SK-N-SH (cell line): ENCODE measurements around the gene RASA4B.

Source experiments
- CHD2 ChIP-seq: fragments of 150-350 bp; IDR thresholded peaks from 2 replicates; pipeline ENCODE4 v1.6.1; 2018; ENCODE audit warnings: low read length; ENCODE audit not compliant: partially characterized antibody
- ELF1 ChIP-seq: IDR thresholded peaks from 2 replicates; pipeline ENCODE4 v1.4.0; 2012
- EP300 ChIP-seq, 2 experiments: IDR thresholded peaks; 2 replicates each; pipeline versions ENCODE4 v1.4.0 to v1.6.1; 2012; ENCODE audit warnings: borderline replicate concordance in 1 of 2, low read depth in 1 of 2, low read length in 1 of 2
- GATA2 ChIP-seq: sonication (generic); formaldehyde crosslinking; IDR thresholded peaks from 2 replicates; pipeline ENCODE4 v1.5.0; 2020; ENCODE audit warnings: mild to moderate bottlenecking, missing genetic modification reagents
- MXI1 ChIP-seq: IDR thresholded peaks from 2 replicates; pipeline ENCODE4 v1.6.1; 2012; ENCODE audit warnings: mild to moderate bottlenecking, low read depth, low read length, improper control_type of control experiment
- POLR2AphosphoS5 ChIP-seq: IDR thresholded peaks from 2 replicates; pipeline ENCODE4 v1.6.1; 2012; ENCODE audit warnings: low read depth, low read length
- RFX5 ChIP-seq: IDR thresholded peaks from 2 replicates; pipeline ENCODE4 v1.6.1; 2012; ENCODE audit warnings: mild to moderate bottlenecking, improper control_type of control experiment, low read length
- RXRA ChIP-seq: IDR thresholded peaks from 2 replicates; pipeline ENCODE4 v1.4.0; 2012; ENCODE audit warnings: low read depth, mild to moderate bottlenecking, borderline replicate concordance
- SMC3 ChIP-seq: IDR thresholded peaks from 2 replicates; pipeline ENCODE4 v1.6.1; 2012; ENCODE audit warnings: low read depth, low read length, improper control_type of control experiment
- TEAD4 ChIP-seq: IDR thresholded peaks from 2 replicates; pipeline ENCODE4 v1.4.0; 2012; ENCODE audit warnings: mild to moderate bottlenecking, borderline replicate concordance; ENCODE audit not compliant: insufficient read depth
- TF ChIP-seq, protein P1 (sequence below): fragments of 200-600 bp; sonication (generic); IDR thresholded peaks from 2 replicates; pipeline ENCODE4 v1.6.1; 2017; ENCODE audit warnings: antibody characterized with exemption, mild to moderate bottlenecking, moderate library complexity

DNA sequence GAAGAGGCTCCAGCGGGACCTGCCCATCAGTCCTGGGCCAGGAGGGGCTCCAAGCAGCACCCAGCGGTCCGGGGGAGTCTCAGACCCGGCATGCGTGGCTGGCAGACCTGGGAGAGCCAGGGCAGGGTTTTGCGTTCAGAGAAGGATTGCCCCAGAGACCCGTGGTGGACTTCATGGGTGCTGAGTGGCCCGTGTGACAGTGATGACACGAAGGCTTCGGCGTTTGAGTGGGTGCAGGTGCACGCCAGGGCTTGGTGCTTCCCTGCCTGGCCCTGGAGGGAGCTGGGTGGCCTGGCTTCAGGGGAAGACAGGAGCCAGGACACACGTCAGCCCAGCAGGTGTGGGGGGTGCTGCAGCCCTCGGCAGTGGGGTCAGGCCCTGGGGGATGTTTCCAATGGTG, 70.3 kb downstream of the RASA4B start:
- TF ChIP-seq EP300 (IDR thresholded peaks at IDR 0.05; ENCODE audit: borderline replicate concordance in 1 of 2, low read depth in 1 of 2, low read length in 1 of 2) (no peak), TEAD4 (no peak), GATA2 (CRISPR knock-in tag) (no peak), RFX5 (no peak), MXI1 (no peak), RXRA (no peak), ELF1 (no peak), SMC3 (no peak), POLR2AphosphoS5 (no peak), CHD2 (no peak)
- TF ChIP-seq, protein P1, sequence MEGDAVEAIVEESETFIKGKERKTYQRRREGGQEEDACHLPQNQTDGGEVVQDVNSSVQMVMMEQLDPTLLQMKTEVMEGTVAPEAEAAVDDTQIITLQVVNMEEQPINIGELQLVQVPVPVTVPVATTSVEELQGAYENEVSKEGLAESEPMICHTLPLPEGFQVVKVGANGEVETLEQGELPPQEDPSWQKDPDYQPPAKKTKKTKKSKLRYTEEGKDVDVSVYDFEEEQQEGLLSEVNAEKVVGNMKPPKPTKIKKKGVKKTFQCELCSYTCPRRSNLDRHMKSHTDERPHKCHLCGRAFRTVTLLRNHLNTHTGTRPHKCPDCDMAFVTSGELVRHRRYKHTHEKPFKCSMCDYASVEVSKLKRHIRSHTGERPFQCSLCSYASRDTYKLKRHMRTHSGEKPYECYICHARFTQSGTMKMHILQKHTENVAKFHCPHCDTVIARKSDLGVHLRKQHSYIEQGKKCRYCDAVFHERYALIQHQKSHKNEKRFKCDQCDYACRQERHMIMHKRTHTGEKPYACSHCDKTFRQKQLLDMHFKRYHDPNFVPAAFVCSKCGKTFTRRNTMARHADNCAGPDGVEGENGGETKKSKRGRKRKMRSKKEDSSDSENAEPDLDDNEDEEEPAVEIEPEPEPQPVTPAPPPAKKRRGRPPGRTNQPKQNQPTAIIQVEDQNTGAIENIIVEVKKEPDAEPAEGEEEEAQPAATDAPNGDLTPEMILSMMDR = no peak
